ENCODE measurements around the gene KRT75. TPM values are rescaled to one million over a fixed set of nuclear protein-coding genes. Genes with fewer than 3 reads are reported as not detected.

KRT75 gene
- total RNA-seq, 1 experiment from 2014 or later, result not detected

DNA sequence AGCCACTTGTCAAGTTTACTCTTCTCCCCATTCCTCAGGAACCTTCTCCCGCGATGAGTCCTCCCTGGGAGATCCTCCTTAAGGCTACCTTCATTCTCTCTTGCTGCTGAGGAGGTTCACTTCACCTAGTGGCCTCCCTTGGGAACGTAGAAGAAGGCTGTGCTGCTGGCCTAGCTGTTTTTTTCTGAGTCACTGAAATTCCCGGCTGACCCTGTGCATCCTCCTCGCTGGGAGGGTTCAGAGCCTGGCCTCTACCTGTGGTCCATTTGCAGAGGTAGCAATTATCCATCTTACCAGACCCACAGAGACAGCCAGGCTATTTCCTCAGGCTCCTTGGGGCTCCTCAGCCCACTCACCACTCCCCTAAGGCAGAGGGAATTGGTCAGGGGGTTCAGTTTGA lies 32.6 kb downstream of the KRT75 start:
- Mint-ChIP-seq H3K27ac (no peak overlapping the region), H3K4me3 (no peak overlapping the region), H3K9me3 (no peaks in the 10 kb centered on the region), H3K36me3 (ENCODE audit: insufficient read depth in 1 of 3, low read depth in 3 of 3) (no peaks in the 10 kb centered on the region; a peak in 1 of 7 replicates), H3K27me3 (ENCODE audit: low read depth) (no peaks in the 10 kb centered on the region; the same call in 1 of the 2 replicates), H3K4me1 (peaks cover 10 to 13% of the 10 kb centered on the region in 2 experiments)
- TF ChIP-seq, protein P1, sequence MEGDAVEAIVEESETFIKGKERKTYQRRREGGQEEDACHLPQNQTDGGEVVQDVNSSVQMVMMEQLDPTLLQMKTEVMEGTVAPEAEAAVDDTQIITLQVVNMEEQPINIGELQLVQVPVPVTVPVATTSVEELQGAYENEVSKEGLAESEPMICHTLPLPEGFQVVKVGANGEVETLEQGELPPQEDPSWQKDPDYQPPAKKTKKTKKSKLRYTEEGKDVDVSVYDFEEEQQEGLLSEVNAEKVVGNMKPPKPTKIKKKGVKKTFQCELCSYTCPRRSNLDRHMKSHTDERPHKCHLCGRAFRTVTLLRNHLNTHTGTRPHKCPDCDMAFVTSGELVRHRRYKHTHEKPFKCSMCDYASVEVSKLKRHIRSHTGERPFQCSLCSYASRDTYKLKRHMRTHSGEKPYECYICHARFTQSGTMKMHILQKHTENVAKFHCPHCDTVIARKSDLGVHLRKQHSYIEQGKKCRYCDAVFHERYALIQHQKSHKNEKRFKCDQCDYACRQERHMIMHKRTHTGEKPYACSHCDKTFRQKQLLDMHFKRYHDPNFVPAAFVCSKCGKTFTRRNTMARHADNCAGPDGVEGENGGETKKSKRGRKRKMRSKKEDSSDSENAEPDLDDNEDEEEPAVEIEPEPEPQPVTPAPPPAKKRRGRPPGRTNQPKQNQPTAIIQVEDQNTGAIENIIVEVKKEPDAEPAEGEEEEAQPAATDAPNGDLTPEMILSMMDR (conservative IDR thresholded peaks at IDR 0.05), result no peak
- Histone ChIP-seq H3K23me2 (ENCODE audit: insufficient read length, low read depth, low read length, poor library complexity, severe bottlenecking) (no peaks in the 10 kb centered on the region), H4K20me1 (ENCODE audit: control insufficient read depth, insufficient read depth, insufficient read length) (no peaks in the 10 kb centered on the region), H3K79me2 (ENCODE audit: insufficient read depth, low read length) (no peaks in the 10 kb centered on the region), H3K9me3 (ENCODE audit: control insufficient read depth, low read depth, low read length) (no peaks in the 10 kb centered on the region), H3K56ac (ENCODE audit: insufficient read length, low read depth, low read length) (no peak overlapping the region), H2BK20ac (ENCODE audit: low read depth, low read length, poor library complexity, severe bottlenecking) (no peak overlapping the region), H3K4me1 (ENCODE audit: insufficient read depth, low read length) (peaks cover 1% of the 10 kb centered on the region; the same call in 1 of the 2 replicates), H4K8ac (replicated peaks; ENCODE audit: insufficient read length, low read depth, low read length) (no peak overlapping the region), H2AK5ac (ENCODE audit: insufficient read length, low read length) (no peak overlapping the region), H3K27ac (ENCODE audit: insufficient read length, low read depth, low read length) (no peak overlapping the region), H3K4ac (ENCODE audit: low read depth, low read length) (no peak overlapping the region), H3K79me1 (ENCODE audit: insufficient read depth, low read depth, low read length, poor library complexity, severe bottlenecking) (no peaks in the 10 kb centered on the region), H3K27me3 (ENCODE audit: insufficient read depth, low read length) (no peaks in the 10 kb centered on the region; the same call in 1 of the 2 replicates), H4K5ac (ENCODE audit: insufficient read length, low read depth, low read length) (no peak overlapping the region), H3T11ph (ENCODE audit: low read length) (no peak overlapping the region), H2BK12ac (ENCODE audit: insufficient read length, low read depth, low read length) (no peak overlapping the region), H2BK5ac (ENCODE audit: insufficient read length, low read length) (no peak overlapping the region), H3K18ac (ENCODE audit: insufficient read length, low read depth, low read length) (no peak overlapping the region), H2AFZ (ENCODE audit: low read length) (no peak overlapping the region), H4K91ac (ENCODE audit: insufficient read length, low read depth, low read length) (no peak overlapping the region), H3K23ac (ENCODE audit: insufficient read length, low read depth, low read length) (no peak overlapping the region), H2BK15ac (ENCODE audit: low read depth, low read length) (no peak overlapping the region), H2BK120ac (ENCODE audit: low read depth, low read length, poor library complexity, severe bottlenecking) (no peak overlapping the region), H3K14ac (ENCODE audit: insufficient read depth, low read length) (no peak overlapping the region), H3K9ac (ENCODE audit: extremely low read depth, insufficient read length, low read length) (no peak overlapping the region), H3K4me2 (ENCODE audit: insufficient read depth, insufficient read length, low read length) (no peak overlapping the region)
- DNase-seq, result no peak
- no CpG with 5 or more reads among the region's 5 CpGs for WGBS (ENCODE audit: extremely low coverage, insufficient read length, low lambda C conversion rate)
